GM19328 (cell line): ENCODE measurements around the gene ARHGEF26.

ENCODE experiments used
- ATAC-seq: cut with Tn5 transposase; IDR thresholded peaks from one replicate; pipeline ENCODE4 v1.9.1; 2021; ENCODE audit warnings: mild to moderate bottlenecking, moderate library complexity; ENCODE audit not compliant: unreplicated experiment

ARHGEF26 gene

DNA sequence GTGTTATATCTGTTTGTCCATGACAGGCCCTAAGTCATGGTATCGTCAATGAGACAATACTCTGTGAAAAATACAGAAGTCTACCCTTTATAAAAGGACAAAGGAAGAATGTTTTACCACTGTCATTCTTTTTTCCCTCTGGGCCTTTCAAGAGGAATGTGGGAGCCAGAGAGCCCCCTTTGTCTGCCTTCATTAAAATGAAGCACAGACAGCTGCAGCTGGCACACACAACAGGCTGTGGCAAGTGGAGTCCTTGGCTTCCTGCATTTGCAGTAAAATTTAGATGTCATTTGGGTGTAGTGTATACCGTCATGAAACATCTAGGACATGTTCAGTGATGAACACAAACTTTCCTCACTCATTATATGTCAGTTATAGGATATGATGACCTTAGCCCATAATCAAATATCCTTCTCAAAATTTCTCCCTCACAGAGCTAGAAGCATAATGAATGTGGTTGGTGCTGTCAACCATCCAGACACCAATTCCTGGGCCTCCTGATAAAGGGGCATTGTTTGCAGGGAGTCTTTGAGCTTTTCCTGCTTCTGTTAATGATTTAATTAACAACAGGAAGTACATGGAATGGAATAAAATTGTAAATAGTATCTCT is 126.7 kb downstream of the ARHGEF26 start:
- no peak for ATAC-seq

DNA sequence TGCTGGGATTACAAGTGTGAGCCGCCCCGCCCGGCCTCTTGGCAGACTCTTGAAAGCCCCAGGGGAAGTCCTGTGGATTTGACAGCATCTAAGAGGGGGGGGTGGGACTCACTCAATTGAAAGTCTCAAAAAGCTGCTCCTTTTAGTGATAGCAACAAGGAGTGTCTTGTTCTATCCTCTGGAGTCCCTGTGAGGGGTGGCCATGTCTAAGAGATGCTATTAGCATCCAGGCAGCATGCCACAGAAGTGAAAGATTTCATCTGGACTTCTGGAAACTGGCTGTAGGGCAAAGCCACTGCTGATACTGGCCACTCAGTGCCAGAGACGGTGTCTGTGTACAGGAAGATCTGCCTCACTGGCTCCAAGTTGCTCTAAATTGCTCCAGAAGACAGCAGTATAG is 129.1 kb downstream of the ARHGEF26 start:
- no peak for ATAC-seq

DNA sequence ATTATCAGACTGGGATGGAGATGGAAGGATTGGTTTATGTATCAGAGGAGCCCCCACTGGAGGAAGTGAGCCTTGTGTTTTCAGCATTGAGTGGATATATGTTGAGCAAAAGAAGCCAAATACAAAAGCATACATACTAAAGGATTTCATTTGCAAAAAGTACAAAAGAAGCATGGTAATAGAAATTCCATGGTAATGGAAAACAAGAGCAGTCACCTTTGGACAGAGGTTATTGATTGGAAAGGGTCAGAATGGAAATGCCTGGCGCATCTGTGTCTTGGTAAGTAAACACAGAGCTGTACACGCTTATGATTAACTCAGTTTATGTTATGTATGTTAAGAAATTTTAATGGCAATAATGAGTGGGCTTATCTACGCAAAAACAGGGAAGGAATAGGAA is 130.4 kb downstream of the ARHGEF26 start:
- ATAC-seq, result no peak

DNA sequence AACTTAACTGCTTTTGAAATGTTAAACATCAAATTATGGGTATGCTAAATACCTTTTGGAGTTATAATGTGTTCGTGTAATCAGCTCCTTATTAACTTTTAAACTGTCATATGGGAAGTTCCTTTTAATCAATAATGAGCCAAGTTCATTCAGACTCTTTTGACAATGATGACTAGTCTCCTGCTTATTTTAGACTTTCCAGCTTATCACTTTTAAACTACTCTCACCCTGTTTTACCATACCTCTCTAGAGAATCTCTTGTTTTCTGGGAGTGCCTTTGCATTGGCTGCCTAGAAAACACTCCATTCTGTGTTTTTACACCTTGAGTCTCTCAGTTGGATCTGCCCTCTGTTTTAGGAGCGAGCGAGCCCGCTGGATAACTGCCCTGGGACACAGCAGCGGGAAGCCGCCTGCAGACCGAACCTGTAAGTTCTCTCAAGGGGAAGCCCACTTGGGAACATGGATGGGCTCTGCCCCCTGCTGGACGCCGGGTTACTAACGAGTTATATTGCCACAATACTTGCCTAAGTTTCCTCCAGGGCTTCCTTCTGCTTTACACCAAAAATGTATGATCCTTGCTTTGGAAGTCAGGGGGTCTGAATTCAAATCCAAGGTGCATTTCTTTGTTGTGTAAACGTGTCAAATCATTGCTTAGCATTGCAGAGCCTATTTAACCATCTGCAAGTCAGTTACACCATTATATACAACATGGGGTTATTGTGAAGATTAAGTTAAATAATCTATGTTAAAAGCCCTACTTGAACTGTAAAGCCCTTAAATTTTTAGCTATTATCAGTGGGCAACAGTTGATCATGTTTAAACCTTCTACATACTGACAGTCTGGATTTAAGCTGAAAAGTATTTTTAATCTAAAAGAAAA is 131.8 kb downstream of the ARHGEF26 start:
- peak; percentile 69 for ATAC-seq

DNA sequence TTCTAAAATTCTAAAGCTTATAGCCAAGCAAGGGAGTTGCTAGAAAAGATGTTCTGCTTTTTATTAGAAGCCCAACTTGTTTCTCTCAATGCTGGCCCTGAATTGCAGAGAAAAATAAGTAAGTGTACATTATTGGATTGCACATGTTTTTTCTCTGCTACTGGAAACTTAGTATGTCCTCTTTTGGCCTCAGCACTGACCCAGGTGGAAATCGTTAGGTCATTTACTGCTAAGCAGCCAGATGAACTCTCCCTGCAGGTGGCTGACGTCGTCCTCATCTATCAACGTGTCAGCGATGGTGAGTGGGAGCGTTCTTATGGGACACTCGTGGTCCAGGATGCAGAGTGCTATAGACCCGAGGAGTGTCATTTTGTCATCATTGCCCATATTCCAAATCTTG is 133.3 kb downstream of the ARHGEF26 start:
- ATAC-seq, result no peak

DNA sequence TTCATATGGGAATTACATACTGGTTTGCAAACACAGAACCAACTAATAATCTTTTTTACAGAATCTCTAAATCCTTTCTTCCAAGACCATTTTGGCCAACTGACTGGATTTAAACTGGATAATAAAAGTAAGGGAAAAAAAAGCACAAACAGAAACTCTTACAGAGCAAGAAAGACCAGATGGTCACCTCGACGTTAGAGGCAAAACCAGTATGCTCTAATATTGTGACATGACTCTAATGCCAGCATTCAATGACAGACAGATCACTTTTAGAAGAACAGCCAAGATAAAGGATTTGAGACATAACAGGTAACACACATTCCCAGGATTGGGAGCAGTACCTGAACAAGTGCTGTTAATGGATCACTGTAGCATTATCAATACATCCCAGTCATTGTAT is 152.2 kb downstream of the ARHGEF26 start:
- no peak for ATAC-seq

DNA sequence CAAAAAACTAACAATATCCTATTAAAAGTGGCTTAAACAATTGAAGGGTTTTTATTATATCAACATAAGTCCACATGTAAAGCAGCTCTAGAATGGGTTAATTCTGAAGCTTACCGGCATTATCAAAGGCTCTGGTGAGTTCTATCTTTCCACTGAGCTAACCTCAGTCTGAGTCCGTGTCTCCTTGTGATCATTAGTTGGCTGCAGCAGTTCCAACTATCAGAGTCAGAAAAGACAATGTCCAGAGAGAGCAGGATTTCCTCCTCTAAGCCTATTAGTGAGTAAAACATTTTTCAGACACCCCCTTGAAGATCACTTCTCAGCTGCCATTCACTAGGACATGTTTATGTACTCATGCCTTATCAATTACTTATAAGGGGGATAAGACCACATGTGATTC is 153.2 kb downstream of the ARHGEF26 start:
- ATAC-seq, result no peak

DNA sequence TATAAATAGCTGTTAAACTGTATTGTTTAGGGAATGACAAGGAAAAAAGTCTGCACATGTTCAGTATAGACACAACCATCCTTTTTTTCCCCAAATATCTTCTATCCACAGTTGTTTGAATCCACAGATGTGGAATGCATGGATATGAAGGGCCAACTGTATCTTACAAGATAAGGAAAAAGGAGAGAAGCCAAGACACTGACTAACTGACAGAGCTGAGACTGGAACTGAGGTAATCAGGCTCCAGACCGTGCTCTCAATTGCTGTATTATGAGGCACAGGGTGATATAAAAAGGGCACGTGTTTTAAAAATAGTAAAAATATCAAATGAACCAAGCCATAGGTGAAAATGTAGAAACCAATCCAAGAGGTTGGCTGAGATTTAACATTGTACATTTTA is 154.1 kb downstream of the ARHGEF26 start:
- ATAC-seq, result no peak

DNA sequence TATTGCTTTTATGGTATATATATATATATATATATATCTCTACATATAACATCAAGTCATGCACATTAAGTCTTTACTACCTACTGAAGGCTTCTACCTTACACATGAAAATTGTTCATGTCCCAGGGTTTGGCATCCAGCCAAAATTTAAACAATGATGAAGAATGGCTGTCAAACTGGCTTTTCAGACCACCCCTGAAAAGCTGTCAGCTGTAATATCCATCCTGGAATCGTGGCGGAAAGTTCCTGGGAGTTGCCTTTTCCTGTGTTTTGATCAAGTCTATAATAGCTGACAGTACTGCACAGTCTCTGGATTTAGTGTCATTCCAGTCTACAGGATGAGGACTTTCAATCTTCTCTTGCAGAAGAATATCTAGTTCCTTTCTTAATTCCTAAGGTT is 154.8 kb downstream of the ARHGEF26 start:
- no peak for ATAC-seq

DNA sequence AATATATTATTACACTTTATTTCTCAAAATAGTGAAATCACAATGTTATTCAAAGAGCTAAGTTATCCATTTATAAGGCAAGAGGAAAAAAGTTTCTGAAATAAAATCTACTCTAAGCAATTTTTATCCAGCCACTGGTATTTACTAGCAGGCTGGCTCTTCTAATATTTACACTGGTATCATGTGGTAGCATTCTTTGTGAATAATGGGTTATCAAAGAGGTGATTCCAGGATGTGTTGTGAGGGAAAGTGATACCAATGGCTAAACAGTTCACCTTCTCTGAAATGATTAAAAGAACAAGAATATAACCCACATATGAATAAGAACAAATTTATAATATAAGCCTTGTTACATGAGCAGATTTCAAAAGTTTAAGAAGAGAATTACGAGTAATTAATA is 159.0 kb downstream of the ARHGEF26 start:
- ATAC-seq, result no peak

DNA sequence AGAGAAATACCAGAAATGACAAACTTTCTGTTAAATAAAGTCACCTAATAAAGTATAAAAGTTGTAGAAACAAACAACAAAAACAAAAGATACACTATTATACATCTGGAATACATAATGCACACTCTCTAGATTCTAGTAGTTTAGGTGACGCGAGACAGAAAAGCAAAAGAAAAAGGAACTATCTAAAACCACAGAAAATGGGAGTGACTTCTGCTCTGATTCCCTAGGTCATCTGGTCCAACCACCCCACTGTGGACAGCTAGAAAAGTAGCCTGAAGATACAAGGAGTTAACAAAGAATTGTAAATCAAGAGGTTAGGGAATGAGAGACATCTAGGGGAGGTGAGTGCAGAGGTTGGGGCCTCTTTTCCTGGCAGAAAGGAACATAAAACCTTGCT is 164.0 kb downstream of the ARHGEF26 start:
- no peak for ATAC-seq

DNA sequence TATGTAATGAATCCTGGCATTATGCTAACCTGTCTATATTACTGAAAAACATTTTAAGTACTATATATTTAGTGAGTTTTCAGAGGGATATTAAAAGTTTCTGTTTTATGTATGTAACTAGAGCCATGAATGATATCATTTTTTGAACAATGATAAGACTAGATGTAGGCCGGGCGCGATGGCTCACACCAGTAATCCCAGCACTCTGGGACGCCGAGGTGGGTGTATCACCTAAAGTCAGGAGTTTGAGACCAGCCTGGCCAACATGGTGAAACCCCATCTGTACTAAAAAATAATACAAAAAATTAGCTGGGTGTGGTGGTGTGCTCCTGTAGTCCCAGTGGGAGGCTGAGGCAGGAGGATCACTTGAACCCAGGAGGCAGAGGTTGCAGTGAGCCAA is 169.0 kb downstream of the ARHGEF26 start:
- ATAC-seq, result no peak

DNA sequence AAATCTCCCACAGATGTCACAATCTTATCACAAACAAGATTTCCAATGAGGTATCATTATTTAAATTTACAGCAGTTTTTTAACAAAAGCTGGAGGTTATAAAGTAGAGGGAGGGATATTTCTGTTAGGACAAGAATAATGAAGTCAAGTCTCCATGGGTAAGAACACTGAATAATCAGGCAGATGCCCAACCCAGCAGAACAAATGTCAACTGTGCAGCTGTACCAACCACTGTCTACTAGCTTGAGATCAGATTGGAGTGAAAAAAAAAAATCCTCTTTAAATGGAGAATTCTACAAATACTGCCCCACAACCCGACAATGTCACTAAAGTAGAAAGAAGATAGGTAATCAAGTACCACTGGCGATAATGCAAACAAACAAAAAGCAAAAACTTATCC is 172.8 kb downstream of the ARHGEF26 start:
- ATAC-seq, result no peak

DNA sequence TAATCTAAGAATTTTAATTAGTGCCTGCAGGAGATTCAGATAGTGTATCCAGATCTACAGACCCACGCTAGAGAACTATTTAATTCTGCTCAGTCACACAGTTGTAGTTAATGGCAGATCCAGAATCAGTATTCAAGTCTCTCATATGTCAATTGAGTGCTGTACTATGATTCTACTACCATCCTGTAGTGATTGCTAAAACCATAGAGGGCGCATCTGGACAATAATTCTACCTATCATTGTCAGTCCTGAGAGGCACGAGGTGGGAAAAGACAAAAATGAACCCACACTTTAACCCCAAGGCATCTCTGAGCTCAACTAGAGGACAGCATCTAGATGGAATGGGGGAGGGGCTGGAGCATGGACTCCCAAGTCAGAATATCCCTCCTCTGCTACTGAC is 180.4 kb downstream of the ARHGEF26 start:
- ATAC-seq, result no peak

DNA sequence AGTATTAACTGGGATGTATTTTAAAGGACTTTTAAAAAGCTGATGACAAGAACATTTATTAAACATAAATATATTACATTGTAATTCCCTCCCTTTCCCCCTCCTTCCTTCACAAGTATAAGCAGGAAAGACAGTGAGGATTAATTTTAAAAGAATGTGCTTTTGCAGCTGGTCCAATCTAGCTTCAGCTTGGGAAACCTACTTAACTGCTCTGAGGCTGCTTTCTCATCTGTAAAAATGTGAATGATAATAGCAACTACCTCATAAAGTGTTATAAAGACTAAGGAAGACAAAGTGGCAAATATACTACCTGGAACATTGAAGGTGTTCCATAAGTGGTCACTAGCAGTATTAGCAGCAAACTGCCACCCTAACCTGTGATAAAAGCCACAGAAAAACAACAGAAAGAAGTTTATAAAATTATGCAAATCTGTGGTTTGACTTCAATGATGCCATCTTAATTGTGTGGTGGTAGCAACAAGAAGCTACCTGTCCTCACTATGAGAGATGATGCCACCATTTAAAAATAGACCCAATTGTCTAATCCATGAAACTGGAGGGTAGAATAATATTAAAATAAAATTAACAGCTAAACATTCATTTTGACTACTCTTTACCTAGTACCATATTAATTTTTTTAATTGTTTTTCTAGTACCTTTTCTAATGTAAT is 183.1 kb downstream of the ARHGEF26 start:
- no peak for ATAC-seq

DNA sequence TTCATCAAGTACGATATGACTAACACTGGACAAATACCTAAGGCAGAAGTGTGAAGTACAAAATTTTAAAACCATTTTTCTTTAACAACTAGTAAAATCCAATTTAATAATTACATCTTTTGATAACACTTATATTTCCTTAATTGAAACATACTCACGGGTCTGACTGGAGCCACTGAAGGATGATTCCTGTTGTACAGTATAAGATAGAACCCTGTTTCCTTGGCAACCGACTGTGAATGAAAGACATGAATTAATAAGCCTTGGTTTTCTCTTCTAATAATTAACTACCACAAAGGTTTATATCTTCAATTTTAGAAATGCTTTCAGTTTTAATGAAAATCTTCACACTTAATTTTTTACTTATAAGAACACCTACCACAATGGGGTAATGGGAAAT is 183.7 kb downstream of the ARHGEF26 start:
- ATAC-seq, result no peak

DNA sequence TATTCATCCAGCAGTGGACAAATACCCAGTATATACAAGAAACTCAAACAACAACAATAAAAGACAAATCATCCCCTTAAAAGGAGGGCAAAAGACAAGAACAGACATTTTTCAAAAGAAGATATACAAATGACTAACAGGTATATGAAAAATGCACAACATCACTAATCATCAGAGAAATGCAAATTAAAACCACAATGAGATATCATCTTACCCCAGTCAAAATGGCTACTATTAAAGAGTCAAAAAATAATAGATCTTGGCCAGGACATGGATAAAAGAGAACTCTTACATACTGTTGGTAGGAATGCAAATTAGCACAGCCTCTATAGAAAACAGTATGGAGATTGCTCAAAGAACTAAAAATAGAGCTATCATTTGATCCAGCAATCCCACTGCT is 186.2 kb downstream of the ARHGEF26 start:
- no peak for ATAC-seq
